DOHH2 (cell line): ENCODE data around the gene RNU5B-1.

Source experiments
- CTCF ChIP-seq: fragments of 200-600 bp; sonication (generic); IDR thresholded peaks from one replicate; pipeline ENCODE4 v1.5.1; 2014; ENCODE audit warnings: antibody characterized with exemption, mild to moderate bottlenecking, low read depth, low read length; ENCODE audit not compliant: poor library complexity, severe bottlenecking
- EZH2phosphoT487 ChIP-seq: fragments of 200-600 bp; sonication (generic); IDR thresholded peaks from 2 replicates; pipeline ENCODE4 v1.6.1; 2017; ENCODE audit warnings: borderline replicate concordance, mild to moderate bottlenecking, antibody characterized with exemption, low read length, moderate library complexity, mixed read lengths

DNA sequence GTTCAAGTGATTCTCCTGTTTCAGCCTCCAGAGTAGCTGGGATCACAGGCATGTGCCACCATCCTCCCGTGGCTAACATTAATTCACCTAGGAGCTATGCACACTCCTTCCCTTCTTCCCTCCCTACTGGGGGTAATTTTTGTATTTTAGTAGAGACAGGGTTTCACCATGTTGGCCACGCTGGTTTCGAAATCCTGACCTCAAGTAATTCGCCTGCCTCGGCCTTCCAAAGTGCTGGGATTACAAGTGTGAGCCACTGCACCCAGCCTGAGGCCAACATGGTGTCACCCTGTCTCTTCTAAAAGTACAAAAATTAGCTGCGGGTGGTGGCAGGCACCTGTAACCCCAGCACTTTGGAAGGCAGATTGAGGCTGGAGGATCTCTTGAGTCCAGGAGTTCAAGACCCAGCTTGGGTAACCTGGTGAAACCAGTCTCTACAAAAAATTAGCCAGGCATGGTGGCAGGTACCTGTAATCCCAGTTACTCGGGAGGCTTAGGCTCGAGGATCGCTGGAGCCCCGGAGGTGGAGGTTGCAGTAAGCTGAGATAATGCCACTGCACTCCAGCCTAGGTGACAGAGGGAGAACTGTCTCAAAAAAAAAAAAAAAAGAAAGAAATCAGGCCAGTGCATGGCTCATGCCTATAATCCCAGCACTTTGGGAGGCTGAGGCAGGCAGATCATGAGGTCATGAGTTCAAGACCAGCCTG is 6.1 kb downstream of the RNU5B-1 start:
- TF ChIP-seq CTCF (no peak), EZH2phosphoT487 (no peak)
